HG03558 (cell line): ENCODE data around the gene SPATA20.

Source experiments
- ATAC-seq: cut with Tn5 transposase; IDR thresholded peaks from one replicate; pipeline ENCODE4 v1.9.1; 2021; ENCODE audit warnings: moderate number of reproducible peaks; ENCODE audit not compliant: unreplicated experiment; ENCODE audit errors: extremely low read depth

Gene SPATA20

GRCh38 chr17:50557630-50558029 lies 10.7 kb downstream of the SPATA20 start:
- no peak for ATAC-seq

- ATAC-seq = no peak
Measured at GRCh38 chr17:50558091-50558490, 11.1 kb downstream of the SPATA20 start.

- no peak for ATAC-seq
Measured at GRCh38 chr17:50558581-50558940, 11.6 kb downstream of the SPATA20 start.

- ATAC-seq = no peak
Measured at GRCh38 chr17:50558941-50559614, 12.1 kb downstream of the SPATA20 start.

GRCh38 chr17:50559674-50560184 lies 12.8 kb downstream of the SPATA20 start:
- ATAC-seq = no peak

- peak; percentile 80 for ATAC-seq
Measured at GRCh38 chr17:50560185-50560824, 13.3 kb downstream of the SPATA20 start, which contains the start of gene CACNA1G. TSS of gene CACNA1G (plus strand) at chr17:50560715. CDS start at chr17:50561460, 745 bp downstream.

GRCh38 chr17:50560931-50561745 lies 14.2 kb downstream of the SPATA20 start:
- no peak for ATAC-seq

GRCh38 chr17:50561746-50562141 lies 14.8 kb downstream of the SPATA20 start:
- no peak for ATAC-seq

GRCh38 chr17:50562242-50563091 lies 15.5 kb downstream of the SPATA20 start:
- ATAC-seq = no peak

- ATAC-seq = no peak
Measured at GRCh38 chr17:50563092-50563511, 16.1 kb downstream of the SPATA20 start.

GRCh38 chr17:50564916-50565315 lies 17.9 kb downstream of the SPATA20 start:
- no peak for ATAC-seq

GRCh38 chr17:50565402-50566350 lies 18.7 kb downstream of the SPATA20 start:
- no peak for ATAC-seq

GRCh38 chr17:50566886-50567285 lies 19.9 kb downstream of the SPATA20 start:
- no peak for ATAC-seq

GRCh38 chr17:50568659-50569058 lies 21.7 kb downstream of the SPATA20 start:
- ATAC-seq = no peak

- ATAC-seq = no peak
Measured at GRCh38 chr17:50569592-50569991, 22.6 kb downstream of the SPATA20 start.

GRCh38 chr17:50570032-50570431 lies 23.1 kb downstream of the SPATA20 start:
- no peak for ATAC-seq

- ATAC-seq = no peak
Measured at GRCh38 chr17:50570528-50570927, 23.6 kb downstream of the SPATA20 start.

GRCh38 chr17:50571681-50572080 lies 24.7 kb downstream of the SPATA20 start:
- ATAC-seq = no peak

GRCh38 chr17:50572541-50572940 lies 25.6 kb downstream of the SPATA20 start:
- no peak for ATAC-seq
